Heart right ventricle (tissue), 16 donors: ENCODE data around the gene IDH2. TPM values are rescaled to one million over a fixed set of nuclear protein-coding genes. Genes with fewer than 3 reads are reported as not detected.

Experiments
- ATAC-seq, 8 donors: fragments of 200-7000 bp; cut with Tn5 transposase; one replicate each; pipeline ENCODE4 v1.9.1; 2020; ENCODE audit warnings: mild to moderate bottlenecking in 8 of 8, moderate library complexity in 8 of 8, moderate number of reproducible peaks in 1 of 8
- DNase-seq, 2 donors: peaks; one replicate each; pipeline ENCODE4 v3.0.0-alpha.2; 2020
- H3K27ac ChIP-seq, 10 donors: fragments of 200-600 bp; sonication (generic) in 2 of 10; one replicate each; pipeline versions ENCODE4 v1.5.0 to v1.8.0; 2020 to 2022; ENCODE audit warnings: mild to moderate bottlenecking in 3 of 10
- H3K27me3 ChIP-seq, 7 donors: fragments of 200-600 bp; one replicate each; pipeline ENCODE4 v1.8.0; 2021 to 2022; ENCODE audit warnings: mild to moderate bottlenecking in 2 of 7
- H3K36me3 ChIP-seq, 9 donors: fragments of 200-600 bp; sonication (generic) in 1 of 9; one replicate each; pipeline versions ENCODE4 v1.5.0 to v1.8.0; 2020 to 2022; ENCODE audit warnings: mild to moderate bottlenecking in 2 of 9
- H3K4me1 ChIP-seq, 9 donors: fragments of 200-600 bp; sonication (generic) in 1 of 9; one replicate each; pipeline versions ENCODE4 v1.5.0 to v1.8.0; 2020 to 2022; ENCODE audit warnings: mild to moderate bottlenecking in 4 of 9
- H3K4me3 ChIP-seq, 10 donors: fragments of 200-600 bp; sonication (generic) in 2 of 10; one replicate each; pipeline versions ENCODE4 v1.5.0 to v1.8.0; 2020 to 2022; ENCODE audit warnings: mild to moderate bottlenecking in 7 of 10, moderate library complexity in 2 of 10
- H3K9me3 ChIP-seq, 11 donors: fragments of 200-600 bp in 10 of 11; sonication (generic) in 2 of 11; one replicate each; pipeline versions ENCODE4 v1.5.0 to v1.8.0; 2013 to 2022; ENCODE audit warnings: mild to moderate bottlenecking in 2 of 11, control low read depth in 1 of 11, moderate library complexity in 1 of 11
- CTCF ChIP-seq, 9 donors: fragments of 200-600 bp; sonication (generic) in 2 of 9; IDR thresholded peaks; one replicate each; pipeline versions ENCODE4 v1.5.0 to v1.8.0; 2021 to 2022; ENCODE audit warnings: antibody characterized with exemption in 9 of 9, mild to moderate bottlenecking in 5 of 9, moderate library complexity in 1 of 9
- WGBS, 2 donors: extraction: QIAGEN DNeasy Blood & Tissue Kit; methylation state at CpG; one replicate each; pipeline ENCODE4 v1.1.7; 2013; ENCODE audit warnings: inconsistent platforms in 1 of 2; 5-methylcytosine and 5-hydroxymethylcytosine counted together
- intact Hi-C, 10 donors: fragments of 100-400 bp; cut with DNase I; formaldehyde crosslinking; loops; one replicate each; pipeline versions ENCODE4 v1.11.1 to v1.14.2; 2022
- polyA plus RNA-seq, 2 donors: library from polyadenylated mRNA; stranded (reverse); fragments of 200-250 nt; gene quantifications; one replicate each; pipeline ENCODE4 v1.2.3, GENCODE V29; 2013
- total RNA-seq, 10 donors: library from RNA; stranded (reverse); fragmentation: NEBNext Ultra II Directional in 3 of 10; extraction: Animal tissue kit (Norgen Biotek cat#: 25700) in 3 of 10; gene quantifications; one replicate each; pipeline versions ENCODE4 v1.2.1 to v1.2.4, GENCODE V29; 2021 to 2023
- donor health status: Arrhythmogenic right ventricular cardiomyopathy.
- donor health status: ischemic (EF 13 %, LVEDD 7.1; RV severe dilation, severe dysfunction).
- donor health status: healthy with polysubstance abuse.
- donor health status: DM: no; HTN: yes; CAD: no.
- donor health status: DM: no; HTN: no; CAD: no.
- donor health status: ischemic (EF 25% LVEDD 6.9; RV normal size, moderate dysfunction).
- donor health status: ischemic (EF 25% LVEDD 5.7; RV mildly dilated, moderate dysfunction).
- donor health status: healthy.
- donor health status: DM: yes; HTN: yes; CAD: no.
- donor health status: Ischemic cardiomyopathy.
- donor health status: ischemic (EF 35%, LVEDD 5.7; RV mildly dilated, moderate dysfunction).
- donor health status: nonischemic (EF 11% LVEDD 7.7; RV severe dilation, severe dysfunction).
- donor health status: DM: yes; HTN: yes; CAD: no.
- donor health status: PGD.
- donor health status: ischemic (EF 29% LVEDD 5.4; RV normal size, mild dysfunction).
- donor health status: nonischemic (EF 23%, LVEDD 6.1; RV moderate dilation, normal function).

The IDH2 gene
- total and polyA plus RNA-seq, 12 donors = 279 to 1,135 (median 923) TPM

DNA sequence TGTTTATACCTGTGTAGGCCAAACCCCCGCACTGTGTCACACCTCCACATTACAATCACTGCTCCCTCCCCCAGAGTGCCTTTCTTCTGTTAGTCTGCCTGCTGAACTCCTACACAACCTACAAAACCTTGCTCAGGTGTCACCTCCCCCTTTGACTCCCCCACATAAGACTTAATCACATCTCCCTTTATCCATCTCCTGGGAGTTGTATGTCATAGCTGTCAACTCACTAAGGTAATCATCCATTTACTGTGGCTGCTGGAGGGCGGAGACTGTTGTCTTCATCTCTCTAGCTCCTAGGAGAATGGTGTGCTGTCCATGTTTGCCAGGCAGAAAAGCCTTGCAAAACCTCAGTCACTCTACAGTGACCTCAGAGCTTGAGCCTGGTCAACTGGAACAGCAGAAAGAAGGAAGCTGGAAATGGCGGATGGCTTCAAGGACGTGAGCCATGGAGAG lies 57.3 kb downstream of the IDH2 start:
- Histone ChIP-seq H3K4me1 (peaks cover 3 to 44% (median 21%) of the 10 kb centered on the region in 9 donors), H3K27me3 (no peaks in the 10 kb centered on the region), H3K9me3 (no peaks in the 10 kb centered on the region), H3K36me3 (no peaks in the 10 kb centered on the region), H3K27ac (no peak overlapping the region), H3K4me3 (no peak overlapping the region)
- no peak for ATAC-seq
- WGBS, 2 donors = 97 to 98% methylated on average over 4 of the region's 4 CpGs
- no peak for TF ChIP-seq CTCF (IDR thresholded peaks at IDR 0.05)
- no peak for DNase-seq
- intact Hi-C loops = no loop called here

DNA sequence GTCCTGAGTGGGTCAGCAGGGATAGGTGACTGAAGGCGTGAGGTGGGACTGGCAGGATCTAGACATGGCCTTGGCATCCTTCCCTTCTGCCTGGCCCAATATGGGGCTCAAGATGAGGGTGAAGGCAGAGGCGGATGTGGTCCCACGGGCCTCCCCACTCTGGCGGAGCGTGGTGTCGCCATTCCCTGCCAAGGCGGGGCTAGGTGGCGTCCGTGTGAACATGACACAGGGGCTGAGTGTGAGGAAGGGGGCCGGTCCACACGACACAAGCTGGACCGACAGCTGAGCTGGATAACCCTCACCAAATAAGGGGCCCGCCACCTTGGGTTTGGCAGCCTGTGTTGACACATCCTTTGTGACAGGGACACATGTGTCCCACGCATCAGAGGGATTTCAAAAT lies 58.1 kb downstream of the IDH2 start:
- TF ChIP-seq CTCF (IDR thresholded peaks at IDR 0.05) = no peak
- intact Hi-C loops = no loop called here
- H3K36me3 ChIP-seq = no peaks in the 10 kb centered on the region
- H3K27ac ChIP-seq = no peak overlapping the region
- WGBS, 2 donors = 92 to 93% methylated on average over 14 of the region's 14 CpGs
- ATAC-seq (no peak), DNase-seq (no peak)
- no peaks in the 10 kb centered on the region for H3K9me3 ChIP-seq
- peaks cover 3 to 47% (median 23%) of the 10 kb centered on the region in 9 donors for H3K4me1 ChIP-seq
- no peaks in the 10 kb centered on the region for H3K27me3 ChIP-seq
- no peak overlapping the region for H3K4me3 ChIP-seq

GRCh38 chr15:90043530-90044010 lies 58.7 kb downstream of the IDH2 start:
- no peaks in the 10 kb centered on the region for H3K9me3 ChIP-seq
- no peaks in the 10 kb centered on the region for H3K36me3 ChIP-seq
- intact Hi-C loops = no loop called here
- TF ChIP-seq CTCF (IDR thresholded peaks at IDR 0.05) = no peak
- no peaks in the 10 kb centered on the region for H3K27me3 ChIP-seq
- H3K4me1 ChIP-seq = peaks cover 3 to 53% (median 23%) of the 10 kb centered on the region in 9 donors
- peak overlapping the region in 1 of 10 donors; percentile 8 for H3K27ac ChIP-seq
- ATAC-seq = no peak
- no peak for DNase-seq
- 96 to 98% methylated on average over 5 of the region's 5 CpGs for WGBS, 2 donors
- H3K4me3 ChIP-seq = no peak overlapping the region

DNA sequence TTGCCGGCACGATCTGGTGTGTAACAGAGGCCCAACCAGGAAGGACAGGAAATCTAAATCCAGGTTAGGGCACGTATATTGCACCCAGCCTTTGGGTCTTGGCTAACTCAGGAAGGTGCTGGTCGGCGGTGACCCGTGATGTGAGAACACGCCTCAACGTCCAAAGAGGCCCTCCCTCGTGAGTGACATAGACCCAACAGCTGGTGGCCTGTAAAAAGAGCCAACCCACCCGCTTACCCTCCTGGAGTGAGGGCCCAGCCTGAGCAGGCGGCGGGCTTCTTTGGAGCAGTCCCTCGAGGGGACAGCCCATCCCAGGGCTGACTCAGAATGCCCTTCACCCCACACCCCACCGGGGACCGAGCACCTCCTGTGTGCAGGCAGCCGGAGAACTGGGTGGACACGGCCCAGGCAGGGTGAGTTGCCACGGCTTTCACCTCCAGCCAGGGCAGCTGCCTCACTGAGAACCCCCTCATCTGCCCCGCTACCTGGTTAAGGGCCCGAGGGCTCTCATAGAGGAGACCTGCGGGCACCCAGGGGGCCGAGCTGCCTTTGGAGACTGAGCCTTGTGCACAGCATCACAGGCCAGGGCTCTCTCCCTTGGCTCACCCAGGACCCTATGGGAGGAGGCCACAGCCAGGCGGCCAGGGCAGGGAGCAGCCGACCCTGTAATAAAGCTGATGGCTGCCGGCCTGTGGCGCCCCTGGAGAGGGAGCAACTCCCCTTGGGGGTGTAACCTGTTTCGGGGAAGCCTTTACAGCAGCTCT lies 59.3 kb downstream of the IDH2 start:
- intact Hi-C loops = no loop called here
- DNase-seq = no peak

More for the DNA sequence above, 59.3 kb downstream of the IDH2 start:
- 93 to 95% methylated on average over 27 of the region's 27 CpGs for WGBS, 2 donors
- TF ChIP-seq CTCF (IDR thresholded peaks at IDR 0.05) = no peak
- no peaks in the 10 kb centered on the region for H3K27me3 ChIP-seq
- ATAC-seq = peak in 1 of 8 donors; percentile 18
- peak overlapping the region in 1 of 10 donors; percentile 8 for H3K27ac ChIP-seq
- no peak overlapping the region for H3K4me3 ChIP-seq
- H3K9me3 ChIP-seq = no peaks in the 10 kb centered on the region
- peaks cover 3 to 58% (median 22%) of the 10 kb centered on the region in 9 donors for H3K4me1 ChIP-seq
- H3K36me3 ChIP-seq = no peaks in the 10 kb centered on the region
